ENCODE measurements around the gene DOCK1. TPM values are rescaled to one million over a fixed set of nuclear protein-coding genes. Genes with fewer than 3 reads are reported as not detected.

Gene DOCK1
- polyA plus RNA-seq, 6 donors from 2014 or later: not detected

DNA sequence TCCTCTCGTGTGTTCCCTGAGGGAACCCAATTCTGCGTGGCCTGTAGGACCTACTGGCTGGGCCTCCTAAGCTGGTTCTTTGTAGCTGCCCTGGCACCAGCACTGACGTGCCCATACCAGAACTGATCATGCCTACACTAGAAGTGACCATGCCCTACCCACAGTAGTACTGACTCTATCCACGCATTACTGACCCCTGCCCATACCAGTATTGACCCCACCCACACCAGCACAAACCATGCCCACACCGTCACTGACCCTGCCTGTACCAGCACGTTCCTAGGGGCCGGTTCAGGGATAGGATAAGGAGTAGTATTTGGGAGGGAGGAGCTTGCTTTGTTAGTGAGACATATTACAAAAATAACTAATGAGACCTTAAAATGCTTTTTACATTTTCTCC lies 88.0 kb downstream of the DOCK1 start:
- no peak overlapping the region for H3K27ac Mint-ChIP-seq
- no peaks in the 10 kb centered on the region for H3K4me1 Mint-ChIP-seq
- H3K4me3 Mint-ChIP-seq: no peak overlapping the region
- ATAC-seq (ENCODE audit: low read depth in 2 of 2) (no peak), DNase-seq (no peak)
- peaks cover 0 to 4% (median 2%) of the 10 kb centered on the region in 7 donors for H3K9me3 Mint-ChIP-seq
- H3K27me3 Mint-ChIP-seq: no peaks in the 10 kb centered on the region
- no peaks in the 10 kb centered on the region for H3K36me3 Mint-ChIP-seq

DNA sequence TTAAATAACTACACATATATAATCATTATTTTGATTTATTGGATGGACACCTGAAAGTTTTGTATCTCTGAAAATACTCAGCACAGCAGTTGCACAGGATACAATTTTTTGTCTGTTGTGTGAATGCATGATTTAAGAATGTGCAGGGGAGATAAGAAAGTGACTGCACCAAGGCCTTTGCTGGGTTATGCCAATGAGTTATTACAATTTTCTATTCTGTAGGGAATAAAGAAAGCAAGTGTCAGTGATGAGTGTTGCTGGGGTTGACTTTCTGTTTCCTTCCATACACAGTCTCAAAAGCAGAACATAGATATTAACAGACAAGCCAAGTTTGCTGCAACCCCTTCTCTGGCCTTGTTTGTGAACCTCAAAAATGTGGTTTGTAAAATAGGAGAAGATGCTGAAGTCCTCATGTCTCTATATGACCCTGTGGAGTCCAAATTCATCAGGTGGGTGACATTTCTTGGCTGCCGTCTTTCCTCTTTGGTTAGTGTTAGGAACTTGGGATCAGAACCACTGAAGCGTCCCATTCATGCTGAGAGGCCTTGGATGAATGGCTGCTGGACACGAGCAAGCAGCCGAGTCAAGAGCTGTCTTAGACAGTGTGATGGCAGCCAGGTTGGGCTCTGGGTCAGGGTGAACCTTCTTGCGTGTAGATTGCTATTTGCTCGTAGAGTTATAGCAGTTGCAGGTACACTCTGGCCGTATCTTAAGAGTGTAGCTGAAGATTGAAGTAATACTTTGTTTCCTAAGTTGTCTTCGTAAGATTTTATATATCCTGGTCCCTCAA lies 92.8 kb downstream of the DOCK1 start:
- no peak overlapping the region for H3K27ac Mint-ChIP-seq
- no peaks in the 10 kb centered on the region for H3K4me1 Mint-ChIP-seq
- peaks cover 0 to 7% of the 10 kb centered on the region in 2 donors for H3K36me3 Mint-ChIP-seq
- H3K4me3 Mint-ChIP-seq: no peak overlapping the region
- H3K9me3 Mint-ChIP-seq: peaks cover 0 to 5% (median 3%) of the 10 kb centered on the region in 7 donors
- no peak for DNase-seq
- H3K27me3 Mint-ChIP-seq: no peaks in the 10 kb centered on the region
- ATAC-seq (ENCODE audit: low read depth in 2 of 2): no peak

DNA sequence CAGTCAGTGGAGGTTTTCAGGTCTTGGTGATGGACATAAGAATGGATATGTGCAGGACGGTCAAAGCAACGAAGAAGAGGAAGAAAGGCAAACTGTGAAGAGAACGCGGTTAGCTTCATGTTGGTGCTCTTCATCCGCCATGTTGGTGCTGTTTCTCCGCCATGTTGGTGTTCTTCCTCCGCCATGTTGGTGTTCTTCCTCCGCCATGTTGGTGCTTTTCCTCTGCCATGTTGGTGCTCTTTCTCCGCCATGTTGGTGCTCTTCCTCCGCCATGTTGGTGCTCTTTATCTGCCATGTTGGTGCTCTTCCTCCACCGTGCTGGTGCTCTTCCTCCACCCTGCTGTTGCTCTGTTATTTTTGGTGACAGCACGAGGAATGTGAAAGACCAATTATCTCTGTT lies 95.4 kb downstream of the DOCK1 start:
- Mint-ChIP-seq H3K27me3 (no peaks in the 10 kb centered on the region), H3K27ac (no peak overlapping the region), H3K4me3 (no peak overlapping the region), H3K9me3 (peaks cover 0 to 5% (median 4%) of the 10 kb centered on the region in 7 donors), H3K4me1 (no peaks in the 10 kb centered on the region), H3K36me3 (peaks cover 0 to 7% of the 10 kb centered on the region in 2 donors)
- DNase-seq (no peak), ATAC-seq (ENCODE audit: low read depth in 2 of 2) (no peak)

DNA sequence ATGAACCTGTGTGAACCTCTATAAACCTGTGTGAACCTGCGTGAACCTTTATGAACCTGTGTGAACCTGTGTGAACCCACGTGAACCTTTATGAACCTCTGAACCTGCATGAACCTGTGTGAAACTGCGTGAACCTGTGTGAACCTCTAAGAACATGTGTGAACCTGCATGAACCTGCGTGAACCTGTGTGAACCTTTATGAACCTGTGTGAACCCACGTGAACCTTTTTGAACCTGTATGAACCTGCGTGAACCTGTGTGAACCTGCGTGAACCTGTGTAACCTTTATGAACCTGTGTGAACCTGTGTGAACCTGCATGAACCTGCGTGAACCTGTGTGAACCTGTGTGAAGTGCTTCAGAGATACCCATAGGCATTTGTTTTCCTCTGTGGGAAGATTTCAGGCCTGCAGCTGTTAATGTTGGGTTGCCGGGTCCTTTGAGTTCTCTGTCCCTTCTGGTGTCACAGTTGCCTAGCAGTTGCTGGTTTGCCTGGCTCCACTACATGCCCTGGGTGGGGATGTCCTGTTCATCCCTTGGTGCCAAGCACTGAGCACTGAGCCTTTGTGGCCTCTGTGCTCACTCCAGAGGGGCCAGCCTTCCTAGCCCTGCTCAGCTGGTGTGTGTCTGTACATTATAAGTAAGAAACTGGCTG lies 97.9 kb downstream of the DOCK1 start:
- Mint-ChIP-seq H3K4me3 (no peak overlapping the region), H3K27me3 (no peaks in the 10 kb centered on the region), H3K9me3 (peaks cover 0 to 5% (median 1%) of the 10 kb centered on the region in 7 donors), H3K27ac (no peak overlapping the region), H3K4me1 (no peaks in the 10 kb centered on the region), H3K36me3 (peaks cover 0 to 7% of the 10 kb centered on the region in 2 donors)
- ATAC-seq (ENCODE audit: low read depth in 2 of 2) (no peak), DNase-seq (no peak)

DNA sequence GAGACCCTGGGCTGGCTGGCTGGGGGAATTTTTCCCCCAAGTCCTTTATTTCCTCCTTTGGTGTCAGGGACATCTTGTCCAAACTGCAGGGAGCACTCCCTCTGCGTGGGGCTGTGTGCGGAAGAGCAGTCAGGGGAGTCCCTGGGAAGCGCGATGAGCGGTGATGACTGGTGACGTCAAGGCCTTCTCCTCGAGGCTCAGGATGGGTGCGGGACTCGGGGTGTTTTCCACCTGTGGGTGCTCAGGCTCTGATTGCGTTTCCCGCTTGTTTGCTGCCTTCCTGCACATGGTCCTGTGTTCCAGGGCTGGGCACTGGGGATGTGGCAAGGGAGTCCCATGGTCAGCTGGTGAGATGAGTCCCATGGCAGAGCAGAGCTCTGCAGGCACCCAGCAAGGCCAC lies 101.2 kb downstream of the DOCK1 start:
- H3K4me3 Mint-ChIP-seq: no peak overlapping the region
- no peaks in the 10 kb centered on the region for H3K36me3 Mint-ChIP-seq
- H3K27me3 Mint-ChIP-seq: peaks cover 0 to 3% (median 0%) of the 10 kb centered on the region in 3 donors
- H3K4me1 Mint-ChIP-seq: no peaks in the 10 kb centered on the region
- ATAC-seq (ENCODE audit: low read depth in 2 of 2): no peak
- DNase-seq: no peak
- H3K27ac Mint-ChIP-seq: peak overlapping the region in 1 of 6 donors; percentile 56
- peaks cover 0 to 2% (median 0%) of the 10 kb centered on the region in 7 donors for H3K9me3 Mint-ChIP-seq

DNA sequence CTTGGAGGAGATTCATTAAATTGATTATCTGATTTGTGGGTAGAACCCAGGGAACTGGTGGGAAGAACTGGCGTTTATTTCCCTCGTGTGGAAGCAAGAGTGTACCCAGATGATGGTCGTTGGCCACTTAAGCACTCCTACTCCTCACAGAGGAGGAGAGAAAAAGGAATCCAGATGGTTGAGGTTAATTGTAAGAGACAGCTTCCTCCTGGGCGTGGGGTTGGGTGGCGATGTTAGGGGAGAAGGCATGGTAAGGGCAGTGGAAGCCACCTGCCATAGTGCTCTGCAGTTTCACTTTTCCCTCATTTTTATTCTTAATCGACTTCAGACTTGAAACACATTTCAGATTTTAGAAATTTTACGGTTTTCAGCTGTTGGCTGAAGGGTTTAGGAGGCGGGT lies 104.1 kb downstream of the DOCK1 start:
- DNase-seq: no peak
- Mint-ChIP-seq H3K36me3 (no peaks in the 10 kb centered on the region), H3K4me3 (peak overlapping the region in 1 of 8 donors; percentile 71)

DNA sequence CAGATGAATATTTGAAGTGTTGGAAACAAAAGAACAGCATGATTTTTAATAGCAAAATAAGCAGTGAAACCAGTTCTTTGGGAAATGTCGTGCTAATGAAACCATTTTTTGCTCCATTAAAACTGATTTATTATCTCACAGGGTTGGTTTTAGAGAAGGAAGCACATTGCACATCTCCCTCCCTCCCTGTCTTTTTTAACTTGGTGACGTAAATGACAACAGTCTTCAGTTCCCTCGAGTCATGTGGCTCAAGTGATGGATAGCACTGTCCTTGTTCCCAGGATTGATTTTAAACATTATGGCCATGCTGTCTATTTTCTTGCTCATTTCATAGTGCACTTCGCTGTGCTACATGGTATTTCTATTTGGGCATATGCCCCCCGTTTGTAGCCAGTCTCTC lies 105.9 kb downstream of the DOCK1 start:
- no peak overlapping the region for H3K27ac Mint-ChIP-seq
- no peaks in the 10 kb centered on the region for H3K9me3 Mint-ChIP-seq
- no peak for ATAC-seq (ENCODE audit: low read depth in 2 of 2)
- peaks cover 0 to 10% (median 0%) of the 10 kb centered on the region in 3 donors for H3K27me3 Mint-ChIP-seq
- DNase-seq: no peak
- H3K4me3 Mint-ChIP-seq: no peak overlapping the region
- no peaks in the 10 kb centered on the region for H3K36me3 Mint-ChIP-seq
- peaks cover 0 to 4% (median 0%) of the 10 kb centered on the region in 3 donors for H3K4me1 Mint-ChIP-seq

More for the DNA sequence above, 104.1 kb downstream of the DOCK1 start:
- peaks cover 0 to 4% (median 0%) of the 10 kb centered on the region in 3 donors for H3K4me1 Mint-ChIP-seq
- peaks cover 0 to 1% (median 0%) of the 10 kb centered on the region in 7 donors for H3K9me3 Mint-ChIP-seq
- H3K27me3 Mint-ChIP-seq: peaks cover 0 to 10% (median 0%) of the 10 kb centered on the region in 3 donors
- no peak overlapping the region for H3K27ac Mint-ChIP-seq
- no peak for ATAC-seq (ENCODE audit: low read depth in 2 of 2)

DNA sequence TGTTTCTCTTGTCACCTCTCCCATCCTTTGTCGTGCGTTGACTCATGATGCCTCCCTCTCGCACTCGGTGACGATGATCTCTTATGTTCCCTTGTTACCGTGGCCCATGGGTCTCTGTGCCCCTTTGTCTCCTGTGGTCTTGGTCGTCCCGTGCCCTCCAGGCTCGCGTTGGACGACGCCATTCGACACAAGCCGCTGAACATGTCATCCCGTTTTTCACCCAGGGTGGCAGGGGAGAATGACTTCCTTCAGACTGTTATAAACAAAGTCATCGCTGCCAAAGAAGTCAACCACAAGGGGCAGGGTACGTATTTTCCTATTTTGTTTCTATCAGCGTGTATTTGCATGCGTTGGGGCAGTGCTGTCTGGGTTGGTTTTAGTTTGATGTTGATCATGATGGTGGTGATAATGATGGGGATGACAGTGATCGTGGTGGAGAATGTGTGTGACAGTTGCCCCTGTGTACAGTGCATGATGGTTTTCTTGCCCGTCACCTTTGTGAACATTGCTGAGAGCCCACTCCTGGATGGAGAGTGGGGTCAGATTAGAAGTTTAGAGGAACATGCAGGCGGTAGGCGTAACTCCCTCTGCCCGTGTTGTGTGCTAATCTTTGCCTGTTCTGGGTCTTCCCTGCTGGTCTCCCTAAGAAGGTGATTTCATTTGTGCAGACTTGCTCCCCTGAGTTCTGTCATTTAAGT lies 107.0 kb downstream of the DOCK1 start:
- no peaks in the 10 kb centered on the region for H3K36me3 Mint-ChIP-seq
- ATAC-seq (ENCODE audit: low read depth in 2 of 2) (no peak), DNase-seq (no peak)
- peak overlapping the region in 1 of 6 donors; percentile 5 for H3K27ac Mint-ChIP-seq
- peaks cover 0 to 10% (median 0%) of the 10 kb centered on the region in 3 donors for H3K27me3 Mint-ChIP-seq
- H3K4me3 Mint-ChIP-seq: peak overlapping the region in 1 of 8 donors; percentile 27
- H3K9me3 Mint-ChIP-seq: no peaks in the 10 kb centered on the region
- peaks cover 0 to 4% (median 0%) of the 10 kb centered on the region in 3 donors for H3K4me1 Mint-ChIP-seq

DNA sequence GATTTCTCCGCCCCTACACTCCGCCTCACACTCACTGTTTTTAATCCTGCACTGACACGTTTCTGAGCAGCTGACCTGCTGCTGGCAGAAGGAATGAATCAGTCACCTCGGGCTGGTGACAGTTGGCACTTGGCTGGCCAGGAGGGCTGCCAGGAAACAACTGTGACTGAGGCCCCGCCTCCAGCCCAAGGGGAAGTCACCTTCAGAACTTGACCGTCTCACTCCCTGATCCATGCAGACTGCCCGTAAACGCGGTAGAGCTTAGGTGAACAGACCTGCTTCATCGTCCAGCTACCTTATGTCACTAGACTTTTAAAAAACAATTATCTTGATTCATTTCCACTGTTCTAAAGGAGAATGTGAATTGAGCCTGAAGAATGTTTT lies 107.5 kb downstream of the DOCK1 start:
- Mint-ChIP-seq H3K27me3 (peaks cover 0 to 10% (median 0%) of the 10 kb centered on the region in 3 donors), H3K36me3 (no peaks in the 10 kb centered on the region), H3K4me3 (peak overlapping the region in 1 of 8 donors; percentile 27), H3K27ac (no peak overlapping the region), H3K9me3 (no peaks in the 10 kb centered on the region), H3K4me1 (peaks cover 0 to 4% (median 0%) of the 10 kb centered on the region in 3 donors)
- no peak for DNase-seq
- no peak for ATAC-seq (ENCODE audit: low read depth in 2 of 2)

DNA sequence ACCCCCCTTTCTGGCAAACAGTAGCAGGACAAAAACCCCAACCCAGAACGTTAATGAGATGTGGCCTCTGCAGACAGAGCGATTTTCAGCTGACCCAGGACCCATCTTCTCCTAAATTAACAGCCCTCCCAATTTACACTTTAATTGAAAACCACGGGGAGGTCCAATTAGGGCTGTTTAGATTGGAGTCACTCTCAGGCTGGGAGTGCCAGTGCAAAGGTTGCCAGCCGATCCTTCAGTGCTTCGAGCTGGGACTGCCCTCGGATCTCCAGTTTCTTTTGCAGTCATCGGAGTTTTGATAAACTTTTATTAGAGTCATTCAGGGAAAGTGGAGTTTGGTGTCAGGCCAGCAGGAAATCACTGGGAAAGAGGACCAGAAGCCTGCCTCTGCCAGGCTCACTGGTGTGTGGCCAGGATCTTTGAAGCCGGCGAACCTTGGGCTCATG lies 108.0 kb downstream of the DOCK1 start:
- DNase-seq (no peak), ATAC-seq (ENCODE audit: low read depth in 2 of 2) (no peak)
- H3K4me1 Mint-ChIP-seq: peaks cover 0 to 4% (median 0%) of the 10 kb centered on the region in 3 donors
- no peak overlapping the region for H3K4me3 Mint-ChIP-seq
- no peaks in the 10 kb centered on the region for H3K36me3 Mint-ChIP-seq
- no peaks in the 10 kb centered on the region for H3K9me3 Mint-ChIP-seq
- peaks cover 0 to 10% (median 0%) of the 10 kb centered on the region in 3 donors for H3K27me3 Mint-ChIP-seq
- no peak overlapping the region for H3K27ac Mint-ChIP-seq

DNA sequence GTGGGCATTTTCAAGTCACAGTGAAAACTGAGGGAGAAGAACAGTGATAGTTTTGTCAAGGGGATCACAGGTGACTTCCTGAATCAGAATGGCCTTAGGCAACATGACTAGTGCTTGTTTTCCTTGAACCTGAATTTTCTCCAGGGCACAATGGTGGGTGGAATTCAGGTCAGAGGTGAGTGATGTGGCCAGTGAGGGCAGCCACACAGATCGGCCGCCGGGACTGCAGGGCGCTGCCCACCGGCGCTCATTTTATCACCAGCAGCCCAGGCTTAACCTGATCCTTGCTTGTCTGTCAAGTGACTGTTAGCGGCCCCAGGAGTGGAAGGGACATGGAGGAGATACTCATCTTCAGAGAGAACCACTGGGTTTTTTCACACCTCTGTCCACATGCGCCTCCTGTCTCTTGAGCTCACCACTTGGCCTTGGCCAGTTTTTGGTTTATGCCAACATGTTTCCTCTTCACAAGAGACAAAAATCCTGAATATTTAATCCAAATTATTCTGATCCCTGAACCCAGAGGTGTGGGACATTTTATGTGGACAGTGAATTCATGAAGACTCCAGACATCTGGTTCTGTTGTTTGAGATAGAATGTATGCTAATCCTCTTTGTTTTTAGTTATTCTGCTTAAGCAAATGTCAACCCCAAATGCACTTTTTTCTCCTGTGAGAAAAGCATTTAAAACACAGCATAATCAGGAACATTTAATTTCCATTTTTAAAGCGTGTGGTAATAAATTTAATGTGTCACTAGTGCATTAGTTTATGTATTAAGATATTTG lies 108.7 kb downstream of the DOCK1 start:
- Mint-ChIP-seq H3K9me3 (no peaks in the 10 kb centered on the region), H3K36me3 (no peaks in the 10 kb centered on the region), H3K4me1 (peaks cover 0 to 4% (median 0%) of the 10 kb centered on the region in 3 donors), H3K4me3 (no peak overlapping the region), H3K27ac (no peak overlapping the region), H3K27me3 (peaks cover 0 to 10% (median 0%) of the 10 kb centered on the region in 3 donors)
- no peak for DNase-seq
- ATAC-seq (ENCODE audit: low read depth in 2 of 2): no peak

DNA sequence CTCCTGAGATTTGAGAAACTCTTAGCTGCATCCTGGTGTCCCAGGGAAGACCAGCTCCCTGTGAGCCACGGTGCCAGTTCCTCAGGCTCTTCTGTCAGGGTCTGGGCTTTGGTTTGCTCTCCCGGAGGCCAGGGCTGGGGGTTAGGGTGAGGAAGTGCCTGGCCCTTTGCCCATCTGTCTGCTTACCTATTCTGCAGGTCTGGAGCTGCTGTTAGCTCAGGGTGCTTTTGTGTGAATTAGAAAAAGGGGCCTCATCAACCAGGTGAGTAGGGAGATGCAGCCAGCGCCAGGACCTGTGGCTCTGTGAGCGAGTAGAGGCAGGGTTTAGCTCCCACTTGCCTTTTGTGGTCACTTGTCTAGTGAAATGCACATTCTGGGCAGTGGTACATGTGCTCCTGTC lies 109.4 kb downstream of the DOCK1 start:
- no peak overlapping the region for H3K27ac Mint-ChIP-seq
- no peaks in the 10 kb centered on the region for H3K9me3 Mint-ChIP-seq
- peaks cover 0 to 7% (median 0%) of the 10 kb centered on the region in 3 donors for H3K27me3 Mint-ChIP-seq
- ATAC-seq (ENCODE audit: low read depth in 2 of 2) (no peak), DNase-seq (no peak)
- peaks cover 0 to 4% (median 0%) of the 10 kb centered on the region in 3 donors for H3K4me1 Mint-ChIP-seq
- no peaks in the 10 kb centered on the region for H3K36me3 Mint-ChIP-seq
- no peak overlapping the region for H3K4me3 Mint-ChIP-seq

DNA sequence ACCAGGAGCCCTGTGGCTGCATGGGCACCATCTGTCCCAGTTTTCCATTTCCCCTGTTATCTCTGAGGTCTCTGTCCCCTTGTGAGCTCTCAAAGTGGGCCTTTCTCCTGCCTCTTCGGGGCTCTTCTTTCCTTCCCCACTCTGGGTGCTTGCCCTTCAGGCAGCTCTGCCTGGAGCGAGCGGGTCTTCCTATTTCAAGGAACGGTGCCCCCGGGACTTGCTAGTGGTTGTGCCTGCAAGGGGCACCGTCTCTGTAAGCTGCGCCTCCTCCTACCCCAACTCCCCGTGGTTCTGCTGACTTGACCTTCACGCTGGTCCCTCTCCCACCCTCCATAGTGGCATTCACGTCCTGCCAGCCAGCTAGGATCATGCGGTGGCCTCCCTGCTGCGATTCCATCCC lies 110.1 kb downstream of the DOCK1 start:
- no peaks in the 10 kb centered on the region for H3K36me3 Mint-ChIP-seq

More for the DNA sequence above, 110.1 kb downstream of the DOCK1 start:
- ATAC-seq (ENCODE audit: low read depth in 2 of 2) (no peak), DNase-seq (no peak)
- Mint-ChIP-seq H3K27me3 (peaks cover 0 to 7% (median 0%) of the 10 kb centered on the region in 3 donors), H3K4me1 (peaks cover 0 to 4% (median 0%) of the 10 kb centered on the region in 3 donors), H3K9me3 (no peaks in the 10 kb centered on the region), H3K27ac (no peak overlapping the region), H3K4me3 (no peak overlapping the region)

All from naive B cell (primary cell).